Upper lobe of left lung (tissue), 4 donors: Measurements from ENCODE around the gene ZDHHC9.

Source experiments
- CTCF ChIP-seq, 6 experiments: fragments of 450-650 bp in 4 of 6; fragments of 200-600 bp in 2 of 6; sonication (generic) in 2 of 6; IDR thresholded peaks; one replicate each; pipeline ENCODE4 v1.5.1; 2016 to 2019; ENCODE audit warnings: antibody characterized with exemption in 6 of 6
- POLR2A ChIP-seq, 4 donors: fragments of 450-650 bp; IDR thresholded peaks; one replicate each; pipeline ENCODE4 v1.5.1; 2016 to 2017; ENCODE audit warnings: antibody characterized with exemption in 4 of 4, mild to moderate bottlenecking in 2 of 4

- TF ChIP-seq POLR2A (IDR thresholded peaks at IDR 0.05) (no peak), CTCF (IDR thresholded peaks at IDR 0.05) (no peak)
Observed at GRCh38 chrX:129836827-129837226, 6.9 kb downstream of the ZDHHC9 start.
